Left lung (tissue), 10 donors: ENCODE data around the gene MTHFD1L. TPM values are rescaled to one million over a fixed set of nuclear protein-coding genes. Genes with fewer than 3 reads are reported as not detected.

Experiments used
- ATAC-seq: fragments of 200-7000 bp; cut with Tn5 transposase; one replicate; pipeline ENCODE4 v1.9.1; 2020; ENCODE audit warnings: moderate library complexity
- DNase-seq, 4 donors: peaks; one replicate each; pipeline ENCODE4 v3.0.0-alpha.2; 2013 to 2020
- H3K27ac ChIP-seq, 2 donors: fragments of 200-600 bp; sonication (generic) in 1 of 2; one replicate each; pipeline versions ENCODE4 v1.5.0 to v1.8.0; 2020 to 2021
- H3K27me3 ChIP-seq, 2 donors: fragments of 200-600 bp; sonication (generic) in 1 of 2; one replicate each; pipeline versions ENCODE4 v1.5.0 to v1.8.0; 2020 to 2021
- H3K36me3 ChIP-seq, 2 donors: fragments of 200-600 bp; sonication (generic) in 1 of 2; one replicate each; pipeline versions ENCODE4 v1.5.0 to v1.8.0; 2020 to 2021
- H3K4me1 ChIP-seq, 2 donors: fragments of 200-600 bp; one replicate each; pipeline ENCODE4 v1.8.0; 2021
- H3K4me3 ChIP-seq, 2 donors: fragments of 200-600 bp; sonication (generic) in 1 of 2; one replicate each; pipeline versions ENCODE4 v1.5.0 to v1.8.0; 2020 to 2021; ENCODE audit warnings: mild to moderate bottlenecking in 1 of 2
- H3K9me3 ChIP-seq, 2 donors: fragments of 200-600 bp; sonication (generic) in 1 of 2; one replicate each; pipeline versions ENCODE4 v1.5.0 to v1.8.0; 2020 to 2021
- CTCF ChIP-seq, 2 donors: fragments of 200-600 bp; sonication (generic) in 1 of 2; IDR thresholded peaks; one replicate each; pipeline versions ENCODE4 v1.5.0 to v1.8.0; 2021; ENCODE audit warnings: antibody characterized with exemption in 2 of 2
- intact Hi-C, 2 donors: fragments of 100-400 bp; cut with DNase I; formaldehyde crosslinking; loops; one replicate each; pipeline versions ENCODE4 v1.11.2 to v1.14.2; 2022
- polyA plus RNA-seq, 6 donors: library from polyadenylated mRNA; unstranded; fragments of 120-200 nt; gene quantifications; one replicate each; pipeline ENCODE4 v1.2.1, GENCODE V29; 2013; ENCODE audit not compliant: insufficient read length in 6 of 6
- total RNA-seq, 2 donors: library from RNA; stranded (reverse); fragmentation: NEBNext Ultra II Directional; extraction: Animal tissue kit (Norgen Biotek cat#: 25700); gene quantifications; one replicate each; pipeline ENCODE4 v1.2.1, GENCODE V29; 2021
- donor health status: DM: no; HTN: yes; CAD: no.
- donor health status: DM: no; HTN: no; CAD: no.

MTHFD1L gene
- total and polyA plus RNA-seq, 8 donors, result 11.9 to 38.2 (median 16.0) TPM

- DNase-seq (no peak), ATAC-seq (no peak)
- intact Hi-C loops, result no loop called here
- Histone ChIP-seq H3K4me3 (no peak overlapping the region), H3K9me3 (no peaks in the 10 kb centered on the region), H3K27me3 (no peaks in the 10 kb centered on the region), H3K36me3 (peaks cover 0 to 5% of the 10 kb centered on the region in 2 donors), H3K4me1 (no peaks in the 10 kb centered on the region), H3K27ac (no peak overlapping the region)
- TF ChIP-seq CTCF (IDR thresholded peaks at IDR 0.05), result no peak
Measured at GRCh38 chr6:151060766-151061531, 195.4 kb downstream of the MTHFD1L start.

GRCh38 chr6:151063352-151063751 is 197.8 kb downstream of the MTHFD1L start:
- Histone ChIP-seq H3K4me3 (no peak overlapping the region), H3K9me3 (no peaks in the 10 kb centered on the region), H3K36me3 (no peaks in the 10 kb centered on the region), H3K27ac (no peak overlapping the region), H3K4me1 (peaks cover 3 to 7% of the 10 kb centered on the region in 2 donors), H3K27me3 (no peaks in the 10 kb centered on the region)
- DNase-seq (no peak), ATAC-seq (no peak)
- no peak for TF ChIP-seq CTCF (IDR thresholded peaks at IDR 0.05)
- intact Hi-C loops, result no loop called here

- no peak for ATAC-seq
- Histone ChIP-seq H3K27me3 (no peaks in the 10 kb centered on the region), H3K4me3 (no peak overlapping the region), H3K27ac (no peak overlapping the region), H3K9me3 (no peaks in the 10 kb centered on the region), H3K36me3 (no peaks in the 10 kb centered on the region), H3K4me1 (peaks cover 8 to 14% of the 10 kb centered on the region in 2 donors)
- intact Hi-C loops, result no loop called here
- no peak for DNase-seq
- TF ChIP-seq CTCF (IDR thresholded peaks at IDR 0.05), result no peak
Measured at GRCh38 chr6:151063842-151064647, 198.5 kb downstream of the MTHFD1L start.

GRCh38 chr6:151065027-151065815 is 199.7 kb downstream of the MTHFD1L start:
- intact Hi-C loops, result no loop called here
- TF ChIP-seq CTCF (IDR thresholded peaks at IDR 0.05), result no peak
- Histone ChIP-seq H3K4me3 (no peak overlapping the region), H3K27me3 (no peaks in the 10 kb centered on the region), H3K9me3 (no peaks in the 10 kb centered on the region), H3K27ac (no peak overlapping the region), H3K4me1 (peaks cover 8 to 19% of the 10 kb centered on the region in 2 donors), H3K36me3 (no peaks in the 10 kb centered on the region)
- DNase-seq, result no peak
- no peak for ATAC-seq
